H9 (cell line): Measurements from ENCODE around the gene PNPLA7. TPM values are rescaled to one million over a fixed set of nuclear protein-coding genes. Genes with fewer than 3 reads are reported as not detected.

Experiments
- DNase-seq: peaks from one replicate; pipeline ENCODE4 v3.0.0-alpha.2; 2017
- H2AFZ ChIP-seq: one replicate; pipeline ENCODE4 v1.6.1; 2013; ENCODE audit warnings: mild to moderate bottlenecking, low read length, control low read depth, moderate library complexity
- H2AK5ac ChIP-seq: 2 replicates; pipeline ENCODE4 v1.6.1; 2013; ENCODE audit warnings: low read length, control low read depth, mixed read lengths; ENCODE audit not compliant: insufficient read length
- H2BK120ac ChIP-seq: one replicate; pipeline ENCODE4 v1.6.1; 2013; ENCODE audit warnings: low read depth, mild to moderate bottlenecking, low read length, control low read depth, inconsistent platforms; ENCODE audit not compliant: poor library complexity, severe bottlenecking
- H2BK12ac ChIP-seq: 2 replicates; pipeline ENCODE4 v1.6.1; 2013; ENCODE audit warnings: low read length, control low read depth, mixed read lengths, low read depth; ENCODE audit not compliant: insufficient read length
- H2BK15ac ChIP-seq: 2 replicates; pipeline ENCODE4 v1.6.1; 2013; ENCODE audit warnings: low read depth, low read length, control low read depth
- H2BK20ac ChIP-seq: one replicate; pipeline ENCODE4 v1.6.1; 2013; ENCODE audit warnings: low read depth, mild to moderate bottlenecking, low read length, control low read depth, inconsistent platforms; ENCODE audit not compliant: poor library complexity, severe bottlenecking
- H2BK5ac ChIP-seq: 2 replicates; pipeline ENCODE4 v1.6.1; 2013; ENCODE audit warnings: low read length, control low read depth, mixed read lengths; ENCODE audit not compliant: insufficient read length
- H3K14ac ChIP-seq: 2 replicates; pipeline ENCODE4 v1.6.1; 2013; ENCODE audit warnings: low read length, control low read depth; ENCODE audit not compliant: insufficient read depth
- H3K18ac ChIP-seq: 2 replicates; pipeline ENCODE4 v1.6.1; 2013; ENCODE audit warnings: low read depth, mild to moderate bottlenecking, mixed read lengths, low read length, control low read depth; ENCODE audit not compliant: insufficient read length
- H3K23ac ChIP-seq: 2 replicates; pipeline ENCODE4 v1.6.1; 2013; ENCODE audit warnings: low read length, control low read depth, mixed read lengths, low read depth; ENCODE audit not compliant: insufficient read length
- H3K23me2 ChIP-seq: 2 replicates; pipeline ENCODE4 v1.6.1; 2013; ENCODE audit warnings: low read depth, mild to moderate bottlenecking, mixed read lengths, low read length, control low read depth; ENCODE audit not compliant: insufficient read length, poor library complexity, severe bottlenecking
- H3K27ac ChIP-seq: 2 replicates; pipeline ENCODE4 v1.5.1; 2013; ENCODE audit warnings: low read length, control low read depth, mixed read lengths, low read depth; ENCODE audit not compliant: insufficient read length
- H3K27me3 ChIP-seq: 2 replicates; pipeline ENCODE4 v1.6.1; 2013; ENCODE audit warnings: low read length, control low read depth, inconsistent platforms; ENCODE audit not compliant: insufficient read depth
- H3K4ac ChIP-seq: 2 replicates; pipeline ENCODE4 v1.6.1; 2013; ENCODE audit warnings: low read depth, mild to moderate bottlenecking, control low read depth, inconsistent platforms, low read length, moderate library complexity
- H3K4me1 ChIP-seq: 2 replicates; pipeline ENCODE4 v1.6.1; 2013; ENCODE audit warnings: low read length, control low read depth, inconsistent platforms; ENCODE audit not compliant: insufficient read depth
- H3K4me2 ChIP-seq: 2 replicates; pipeline ENCODE4 v1.6.1; 2013; ENCODE audit warnings: low read length, control low read depth, mixed read lengths; ENCODE audit not compliant: insufficient read length, insufficient read depth
- H3K56ac ChIP-seq: 2 replicates; pipeline ENCODE4 v1.6.1; 2013; ENCODE audit warnings: low read depth, mild to moderate bottlenecking, mixed read lengths, low read length, control low read depth; ENCODE audit not compliant: insufficient read length
- H3K79me1 ChIP-seq: 2 replicates; pipeline ENCODE4 v1.6.1; 2013; ENCODE audit warnings: low read depth, mild to moderate bottlenecking, moderate library complexity, low read length, control low read depth, inconsistent platforms; ENCODE audit not compliant: insufficient read depth, poor library complexity, severe bottlenecking
- H3K79me2 ChIP-seq: 2 replicates; pipeline ENCODE4 v1.6.1; 2013; ENCODE audit warnings: low read length, control low read depth, inconsistent platforms; ENCODE audit not compliant: insufficient read depth
- H3K9ac ChIP-seq: 2 replicates; pipeline ENCODE4 v1.6.1; 2013; ENCODE audit warnings: low read length, control low read depth, mixed read lengths; ENCODE audit not compliant: insufficient read length; ENCODE audit errors: extremely low read depth
- H3K9me3 ChIP-seq: one replicate; pipeline ENCODE4 v1.6.1; 2013; ENCODE audit warnings: low read depth, low read length, inconsistent platforms; ENCODE audit not compliant: control insufficient read depth
- H3T11ph ChIP-seq: one replicate; pipeline ENCODE4 v1.6.1; 2013; ENCODE audit warnings: mild to moderate bottlenecking, low read length, control low read depth, inconsistent platforms
- H4K20me1 ChIP-seq: one replicate; pipeline ENCODE4 v1.6.1; 2013; ENCODE audit not compliant: control insufficient read depth, insufficient read length, insufficient read depth
- H4K5ac ChIP-seq: 2 replicates; pipeline ENCODE4 v1.6.1; 2013; ENCODE audit warnings: low read depth, mild to moderate bottlenecking, mixed read lengths, low read length, control low read depth; ENCODE audit not compliant: insufficient read length
- H4K8ac ChIP-seq: replicated peaks from 2 replicates; pipeline ENCODE4 v1.6.1; 2013; ENCODE audit warnings: low read length, control low read depth, mixed read lengths, low read depth; ENCODE audit not compliant: insufficient read length
- H4K91ac ChIP-seq: 2 replicates; pipeline ENCODE4 v1.6.1; 2013; ENCODE audit warnings: low read depth, mild to moderate bottlenecking, moderate library complexity, mixed read lengths, low read length, control low read depth; ENCODE audit not compliant: insufficient read length
- H3K27ac Mint-ChIP-seq, 3 experiments: 2 replicates in 2 of 3; 3 replicates in 1 of 3; pipeline ENCODE4 v1.8.0; 2020 to 2021; ENCODE audit warnings: mixed read lengths in 3 of 3, mild to moderate bottlenecking in 1 of 3, moderate library complexity in 1 of 3
- H3K27me3 Mint-ChIP-seq: 2 replicates; pipeline ENCODE4 v1.8.0; 2021; ENCODE audit warnings: low read depth, mild to moderate bottlenecking, moderate library complexity, mixed read lengths
- H3K36me3 Mint-ChIP-seq, 3 experiments: 2 replicates in 2 of 3; 3 replicates in 1 of 3; pipeline ENCODE4 v1.8.0; 2020 to 2021; ENCODE audit warnings: low read depth in 3 of 3, mixed read lengths in 3 of 3; ENCODE audit not compliant: insufficient read depth in 1 of 3
- H3K4me1 Mint-ChIP-seq, 2 experiments: 2 replicates each; pipeline ENCODE4 v1.8.0; 2020; ENCODE audit warnings: mixed read lengths in 2 of 2
- H3K4me3 Mint-ChIP-seq, 2 experiments: 2 replicates in 1 of 2; 3 replicates in 1 of 2; pipeline ENCODE4 v1.8.0; 2020 to 2021; ENCODE audit warnings: mild to moderate bottlenecking in 2 of 2, mixed read lengths in 2 of 2, moderate library complexity in 1 of 2
- H3K9me3 Mint-ChIP-seq, 2 experiments: 2 replicates in 1 of 2; 3 replicates in 1 of 2; pipeline ENCODE4 v1.8.0; 2020; ENCODE audit warnings: mild to moderate bottlenecking in 2 of 2, mixed read lengths in 2 of 2, moderate library complexity in 1 of 2
- CTCF ChIP-seq: fragments of 200-600 bp; sonication (generic); conservative IDR thresholded peaks from 3 replicates; pipeline ENCODE4 v1.8.0; 2021; ENCODE audit warnings: antibody characterized with exemption, mild to moderate bottlenecking
- WGBS: extraction: QIAGEN DNeasy Blood & Tissue Kit; methylation state at CpG from one replicate; pipeline ENCODE4 v1.1.7; 2013; ENCODE audit warnings: missing lambda C conversion rate, low lambda C conversion rate, mixed read lengths; ENCODE audit not compliant: insufficient read length; ENCODE audit errors: extremely low coverage; 5-methylcytosine and 5-hydroxymethylcytosine counted together
- total RNA-seq: library from RNA; stranded (reverse); gene quantifications from 2 replicates; pipeline ENCODE4 v1.2.1, GENCODE V29; 2021

Gene PNPLA7
- total RNA-seq, 1 experiment from 2014 or later = 1.8 TPM

GRCh38 chr9:137488327-137488653 lies 61.9 kb downstream of the PNPLA7 start:
- H2AK5ac ChIP-seq = no peak overlapping the region
- H3K18ac ChIP-seq = no peak overlapping the region
- H2BK15ac ChIP-seq = no peak overlapping the region
- H4K20me1 ChIP-seq = no peaks in the 10 kb centered on the region
- no peaks in the 10 kb centered on the region for H3K23me2 ChIP-seq
- H3T11ph ChIP-seq = no peak overlapping the region
- H2AFZ ChIP-seq = no peak overlapping the region
- no peak overlapping the region for H3K56ac ChIP-seq
- WGBS = no CpG with 5 or more reads among the region's 6 CpGs
- no peaks in the 10 kb centered on the region for H3K79me1 ChIP-seq
- no peaks in the 10 kb centered on the region for H3K27me3 ChIP-seq
- no peaks in the 10 kb centered on the region for H3K79me2 ChIP-seq
- no peak overlapping the region for H4K5ac ChIP-seq
- H4K8ac ChIP-seq = no peak overlapping the region
- no peak overlapping the region for H2BK12ac ChIP-seq
- no peak for DNase-seq
- no peak overlapping the region for H3K9ac ChIP-seq
- no peak overlapping the region for H2BK120ac ChIP-seq
- Mint-ChIP-seq H3K27ac (peak overlapping the region in 2 of 3 experiments; percentile 40 to 53; a peak in 1 of 7 replicates), H3K4me1 (no peaks in the 10 kb centered on the region), H3K36me3 (no peaks in the 10 kb centered on the region), H3K9me3 (peaks cover 2 to 7% of the 10 kb centered on the region in 2 experiments; a peak in 1 of 5 replicates), H3K27me3 (peaks cover 1% of the 10 kb centered on the region), H3K4me3 (no peak overlapping the region)
- H3K4me2 ChIP-seq = no peak overlapping the region
- H3K27ac ChIP-seq = no peak overlapping the region
- no peaks in the 10 kb centered on the region for H3K4me1 ChIP-seq
- no peak overlapping the region for H4K91ac ChIP-seq
- no peak overlapping the region for H3K4ac ChIP-seq
- H3K9me3 ChIP-seq = no peaks in the 10 kb centered on the region
- H3K14ac ChIP-seq = no peak overlapping the region; the same call in 1 of the 2 replicates
- no peak overlapping the region for H2BK5ac ChIP-seq
- no peak overlapping the region for H2BK20ac ChIP-seq
- TF ChIP-seq CTCF = no peak
- H3K23ac ChIP-seq = no peak overlapping the region
